Skin of body (tissue), 2 donors: ENCODE results near the gene CD300LB. TPM values are rescaled to one million over a fixed set of nuclear protein-coding genes. Genes with fewer than 3 reads are reported as not detected.

Experiments used
- DNase-seq: peaks from one replicate; lab custom pipeline; 2025; lab: John Stamatoyannopoulos, UW
- total RNA-seq: library from RNA; depleted of rRNA; stranded (reverse); fragments of >200 nt; gene quantifications from one replicate; pipeline ENCODE4 v1.2.3, GENCODE V29; 2014

CD300LB gene
- total RNA-seq, 1 donor from 2014 or later = 0.59 TPM

DNA sequence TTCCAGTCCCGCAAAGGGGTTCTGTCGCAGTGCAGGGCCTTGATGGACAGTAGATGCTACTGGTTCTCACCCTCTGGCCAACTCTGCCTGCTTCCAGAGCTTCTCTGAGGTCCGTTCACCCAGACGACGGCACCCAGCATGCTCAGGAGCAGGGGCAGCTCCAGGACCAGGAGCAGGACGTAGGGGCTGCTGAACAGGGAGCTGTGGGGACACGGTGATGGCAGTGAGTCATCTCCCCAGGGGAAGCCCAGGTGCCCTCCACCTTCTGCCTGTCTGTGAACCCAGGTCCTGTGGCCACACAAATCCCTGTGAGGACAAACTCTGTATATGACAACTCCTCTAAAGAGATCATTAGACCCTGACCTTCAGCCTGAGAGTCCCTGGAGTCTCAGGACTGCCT lies 18.1 kb upstream of the CD300LB start:
- no peak for DNase-seq

DNA sequence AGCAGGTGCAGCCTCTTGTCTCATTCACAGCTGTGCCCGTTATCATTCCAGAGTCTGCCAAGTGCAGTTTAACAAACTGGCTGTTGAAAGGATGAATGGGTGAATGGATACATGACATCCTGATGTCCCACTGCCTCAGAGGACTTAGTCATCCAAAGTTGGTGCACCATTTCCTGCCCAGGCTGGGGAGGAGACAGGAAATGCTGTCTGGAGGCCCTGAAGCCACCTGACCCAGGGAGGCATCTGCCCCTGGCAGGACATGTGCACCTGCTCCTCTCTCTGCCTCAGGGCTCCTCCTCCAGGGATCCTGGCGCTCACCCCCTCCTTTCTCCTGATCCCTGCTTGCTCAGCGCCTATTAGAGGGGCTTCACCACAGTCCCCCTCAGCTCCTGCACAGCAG lies 16.5 kb upstream of the CD300LB start:
- no peak for DNase-seq

DNA sequence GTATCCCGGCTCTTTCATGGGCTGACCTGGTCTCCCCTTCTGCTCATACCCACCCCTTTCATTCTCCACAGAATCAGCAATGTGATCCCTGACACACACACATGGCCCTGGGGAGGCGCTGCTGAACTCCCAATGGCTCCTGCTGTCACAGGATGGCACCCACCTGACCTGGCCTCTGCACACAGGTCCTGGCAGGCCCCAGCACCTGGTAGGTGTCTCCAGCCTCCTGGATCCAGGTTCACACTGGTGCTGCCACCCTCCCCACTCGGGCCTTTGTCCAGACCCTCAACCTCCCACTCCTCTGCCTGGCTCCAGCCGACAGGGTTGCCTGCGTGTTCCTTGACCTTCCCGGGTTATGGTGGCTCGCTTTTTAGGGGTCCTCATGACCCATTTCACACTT lies 16.0 kb upstream of the CD300LB start:
- DNase-seq = no peak

DNA sequence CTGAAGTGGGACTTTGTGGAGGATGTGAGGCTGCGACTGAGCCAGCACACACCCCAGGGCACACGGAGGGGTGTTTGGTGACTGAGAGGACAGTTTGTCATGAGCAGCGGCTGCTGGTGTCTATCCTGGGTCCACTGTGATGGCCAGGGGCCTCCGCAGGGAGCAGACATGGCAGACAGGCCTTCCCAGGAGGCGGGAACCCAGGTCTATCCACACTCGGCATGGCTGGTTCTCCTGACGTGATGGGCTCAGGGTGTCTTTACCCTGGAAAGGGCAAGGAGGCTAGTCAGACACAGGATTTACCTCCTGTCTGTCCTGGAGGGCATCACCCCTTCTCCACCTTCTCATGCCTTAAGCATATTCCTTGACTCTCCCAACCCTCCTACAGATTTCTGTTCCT lies 15.3 kb upstream of the CD300LB start:
- DNase-seq = no peak

DNA sequence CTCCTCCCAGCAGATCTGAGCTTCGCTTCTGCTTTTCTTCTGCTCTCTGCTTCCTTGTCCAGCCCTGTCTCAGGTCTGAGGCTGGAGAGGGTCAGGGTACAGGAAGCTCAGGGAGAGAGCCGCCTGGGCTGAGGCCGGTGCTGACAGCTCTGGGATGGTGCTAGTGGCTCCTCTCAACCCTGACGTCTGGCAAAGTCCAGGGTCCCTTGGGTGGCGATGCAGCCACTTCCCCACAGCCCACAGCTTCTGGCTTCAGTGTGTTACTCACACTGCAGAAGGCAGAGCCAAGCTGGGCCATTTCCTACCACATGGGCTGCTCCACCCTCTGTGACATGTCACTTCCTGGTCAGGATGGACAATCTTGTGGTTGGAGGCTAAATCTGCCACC lies 14.6 kb upstream of the CD300LB start, which contains the start of gene CD300C:
TSS of gene CD300C (minus strand) at position 273 of the 388 bp plus-strand sequence. CDS start 333 bp downstream, outside the sequence.
- no peak for DNase-seq

DNA sequence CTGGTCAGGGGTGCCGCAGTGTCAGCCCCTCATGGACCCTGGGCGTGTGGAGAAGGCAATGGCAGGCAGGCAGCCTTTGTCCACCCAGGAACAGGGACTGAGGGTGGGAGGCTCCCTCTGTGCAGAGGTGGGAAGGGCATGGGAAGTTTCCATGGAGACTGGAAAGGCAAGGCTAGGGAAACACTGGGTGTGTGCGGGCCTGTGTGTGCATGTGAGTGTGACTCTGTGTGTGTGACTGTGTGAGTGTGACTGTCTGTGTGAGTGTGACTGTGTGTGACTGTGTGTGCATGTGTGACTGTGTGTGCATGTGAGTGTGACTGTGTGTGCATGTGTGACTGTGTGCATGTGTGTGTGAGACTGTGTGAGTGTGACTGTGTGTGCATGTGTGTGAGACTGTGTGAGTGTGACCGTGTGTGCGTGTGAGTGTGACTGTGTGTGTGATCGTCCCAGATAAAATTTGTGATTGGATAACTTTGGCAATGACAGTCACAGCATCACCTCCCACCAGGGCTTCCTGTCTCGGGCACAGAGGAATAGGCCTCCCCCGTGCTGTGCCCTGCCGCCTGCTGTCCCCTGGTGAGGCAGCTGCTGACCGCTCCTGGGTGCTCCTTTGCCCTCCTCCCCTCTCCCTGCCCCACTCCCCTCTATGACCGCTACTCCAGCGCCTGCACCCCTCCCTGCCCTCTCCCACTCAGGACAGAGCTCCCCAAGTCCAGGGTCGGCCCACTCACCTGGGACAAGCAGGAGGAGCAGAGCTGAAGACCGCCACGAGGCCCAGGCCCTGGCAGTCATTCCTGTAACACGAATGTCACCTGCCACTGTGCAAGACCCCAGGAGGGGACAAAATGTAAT lies 13.9 kb upstream of the CD300LB start:
- DNase-seq = no peak

DNA sequence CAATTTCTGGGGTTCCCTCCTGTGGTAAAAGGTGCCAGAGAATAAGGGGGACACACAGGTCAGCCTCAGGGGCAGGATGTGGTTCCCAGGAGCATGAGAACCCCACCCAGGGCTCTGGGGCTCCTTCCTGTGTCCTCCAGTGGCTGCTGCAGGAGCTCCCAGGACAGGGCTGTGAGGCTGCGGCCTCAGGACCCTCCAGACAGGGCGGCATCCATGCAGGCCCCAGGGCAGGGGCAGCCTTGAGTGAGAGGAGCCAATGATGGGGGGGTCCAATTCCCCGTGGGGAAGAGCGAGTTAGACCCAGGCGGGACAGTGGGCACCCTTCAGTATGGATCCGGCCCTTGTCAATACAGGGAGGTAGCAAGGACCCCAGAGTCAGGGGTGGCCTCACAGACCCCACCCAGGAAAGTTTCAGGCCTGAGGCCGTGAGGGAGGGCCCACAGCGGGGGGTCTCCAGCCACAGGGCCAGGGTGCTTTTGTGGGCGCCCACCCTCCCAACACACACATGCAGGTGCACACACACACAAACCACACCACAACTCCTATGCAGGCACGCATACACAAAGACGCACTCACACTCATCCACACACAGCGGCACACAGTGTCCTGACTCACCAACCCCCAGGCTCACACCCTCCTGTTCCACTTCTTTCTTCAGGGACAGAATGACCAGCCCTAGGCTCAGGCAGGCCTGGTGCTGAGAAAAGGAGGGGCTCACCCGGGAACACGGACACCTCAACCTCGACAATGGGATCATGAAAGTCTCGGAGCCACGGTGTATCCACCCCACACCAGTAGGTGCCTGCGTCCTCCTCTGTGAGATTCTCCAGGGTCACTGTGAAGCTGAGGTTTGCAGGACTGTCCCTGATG lies 12.9 kb upstream of the CD300LB start:
- no peak for DNase-seq

DNA sequence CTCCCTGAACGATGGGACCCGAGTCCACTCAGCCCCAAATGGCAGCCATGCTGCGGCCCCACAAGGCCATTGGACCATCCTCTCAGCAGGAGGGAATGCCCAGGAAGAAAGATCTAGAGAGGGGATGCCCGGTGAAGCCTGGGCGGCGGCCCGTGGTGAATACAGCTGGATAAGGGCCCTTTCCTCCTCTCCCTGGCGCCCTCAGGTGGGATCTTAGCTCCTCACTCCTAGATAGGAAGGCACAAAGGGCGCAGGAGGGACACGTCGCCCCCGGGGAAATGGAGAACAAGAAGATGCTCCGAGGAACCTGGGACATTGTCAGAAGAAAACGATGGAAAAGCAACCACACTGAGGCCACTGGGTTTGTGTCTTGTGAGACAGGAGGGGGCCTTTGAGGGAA lies 12.1 kb upstream of the CD300LB start:
- DNase-seq = no peak

DNA sequence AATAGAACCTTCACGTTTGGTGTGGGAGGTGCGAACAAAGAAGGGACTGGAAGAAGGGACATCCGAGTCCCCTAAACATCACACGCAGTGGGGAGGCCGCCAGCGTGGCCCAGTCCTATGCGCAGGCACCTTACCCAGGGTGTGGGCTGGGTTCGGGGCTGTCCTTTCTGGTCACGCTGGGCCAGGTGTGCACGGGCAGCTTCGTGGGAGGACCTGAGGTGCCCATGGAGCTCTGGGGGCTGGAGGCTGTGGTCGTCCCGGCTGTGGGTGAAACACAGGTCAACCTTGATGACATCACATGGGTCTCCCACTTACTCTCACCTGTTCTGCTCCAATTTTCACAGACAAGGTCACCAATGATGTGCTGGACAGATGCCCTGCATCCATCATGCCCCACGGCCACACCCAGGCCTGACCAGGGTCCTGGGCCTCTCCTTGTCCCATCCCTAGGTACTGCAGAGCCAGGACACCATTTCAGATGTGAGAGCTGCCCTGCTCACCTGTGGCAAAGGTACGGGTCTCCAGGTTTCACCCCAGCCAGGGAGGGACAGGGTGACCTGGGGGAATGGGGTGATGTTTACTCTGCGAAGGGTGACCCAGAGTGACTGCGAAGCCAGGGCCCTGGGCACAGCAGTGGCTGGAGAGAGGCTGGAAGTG lies 11.6 kb upstream of the CD300LB start:
- no peak for DNase-seq

DNA sequence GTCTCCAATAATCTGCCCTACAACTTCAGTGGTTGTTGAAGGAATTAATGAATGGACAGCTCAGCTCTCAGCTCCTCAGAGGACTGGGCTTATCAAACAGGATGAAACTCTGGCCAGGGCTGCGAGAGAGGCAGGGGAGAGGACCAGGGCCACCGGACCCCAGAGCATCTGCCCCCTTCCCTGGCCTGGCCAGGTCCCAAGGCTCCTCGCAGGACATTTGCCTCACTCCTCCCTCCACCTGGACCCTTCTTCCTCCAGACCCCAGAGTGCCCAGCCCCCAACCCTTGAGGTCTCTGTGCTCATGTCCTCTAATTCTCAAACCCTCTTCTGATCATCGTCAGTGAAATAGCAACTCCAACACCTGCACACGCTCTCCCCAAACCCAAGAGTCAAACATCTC lies 10.9 kb upstream of the CD300LB start:
- DNase-seq = no peak

DNA sequence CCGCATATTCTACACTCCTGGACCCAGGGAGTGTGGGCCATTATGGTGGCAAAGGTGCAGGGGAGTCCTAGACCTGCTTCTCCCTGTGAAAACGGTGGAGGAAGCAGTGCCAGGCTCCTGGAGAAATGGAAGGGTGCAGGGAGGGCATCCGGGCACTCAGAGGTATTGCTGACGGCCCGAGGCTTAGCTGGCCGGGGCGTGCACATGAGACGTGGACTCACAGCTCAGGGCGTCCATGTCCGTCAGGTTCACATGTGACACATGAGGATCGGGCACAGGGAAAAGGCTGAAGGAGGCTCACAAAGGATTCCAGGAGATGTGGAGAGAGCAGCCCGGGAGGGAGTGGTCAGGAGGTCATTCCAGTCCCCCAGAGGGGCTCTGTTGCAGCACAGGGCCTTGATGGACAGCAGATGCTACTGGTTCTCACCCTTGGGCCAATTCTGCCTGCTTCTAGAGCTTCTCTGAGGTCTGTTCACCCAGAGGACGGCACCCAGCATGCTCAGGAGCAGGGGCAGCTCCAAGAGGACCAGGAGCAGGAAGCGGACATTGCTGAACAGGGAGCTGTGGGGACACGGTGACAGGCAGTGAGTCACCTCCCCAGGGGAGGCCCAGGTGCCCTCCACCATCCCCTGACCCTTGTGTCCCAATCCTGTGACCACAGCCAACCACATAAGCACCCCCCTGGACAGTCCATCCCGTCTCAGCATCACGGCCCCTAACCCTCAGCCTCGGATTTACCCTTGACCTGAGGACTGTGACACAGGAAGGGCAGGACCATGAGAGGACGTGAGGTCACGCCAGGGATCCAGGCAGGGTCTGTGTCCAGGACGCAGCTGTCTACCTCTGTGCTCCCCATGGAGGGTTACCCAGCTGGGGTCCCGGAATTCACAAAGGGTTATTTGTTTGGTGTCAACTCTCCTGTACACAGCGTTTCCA lies 10.2 kb upstream of the CD300LB start:
- DNase-seq = no peak

DNA sequence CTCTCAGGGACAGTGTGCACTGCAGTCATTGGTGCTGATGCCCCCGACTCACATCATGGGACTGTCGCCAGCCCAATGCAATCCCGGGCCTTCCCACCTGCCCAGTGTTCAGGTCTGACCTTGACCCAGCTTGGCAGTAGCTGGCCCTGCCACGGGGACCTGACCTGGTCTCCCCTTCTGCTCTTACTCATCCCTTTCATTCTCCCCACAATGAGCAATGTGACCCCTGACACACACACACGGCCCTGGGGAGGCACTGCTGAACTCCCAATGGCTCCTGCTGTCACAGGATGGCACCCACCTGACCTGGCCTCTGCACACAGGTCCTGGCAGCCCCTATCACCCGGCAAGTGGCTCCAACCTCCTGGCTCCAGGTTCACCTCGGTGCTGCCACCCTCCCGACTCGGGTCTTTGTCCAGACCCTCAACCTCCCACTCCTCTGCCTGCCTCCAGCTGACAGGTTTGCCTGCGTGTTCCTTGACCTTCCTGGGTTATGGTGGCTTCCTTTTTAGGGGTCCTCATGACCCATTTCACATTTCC lies 8.1 kb upstream of the CD300LB start:
- no peak for DNase-seq

DNA sequence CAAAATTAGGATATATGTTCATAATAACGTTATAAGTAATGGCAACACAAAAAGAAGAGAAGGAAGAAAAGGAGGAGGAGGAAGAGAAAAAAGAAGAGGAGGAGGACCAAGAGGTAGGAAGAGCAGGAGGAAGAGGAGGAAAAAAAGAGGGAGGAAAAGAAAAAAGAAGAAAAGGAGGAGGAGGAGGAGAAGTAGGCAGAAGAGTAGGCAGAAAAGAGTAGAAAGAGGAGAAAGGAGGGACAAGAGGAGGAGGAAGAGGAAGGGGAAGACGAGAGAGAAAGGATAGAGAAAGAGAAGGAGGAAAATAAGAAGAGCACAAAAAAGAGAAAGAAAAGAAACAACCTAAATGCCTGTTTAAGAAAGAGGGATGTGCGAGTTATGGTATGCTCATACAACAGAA lies 5.6 kb upstream of the CD300LB start:
- DNase-seq = no peak

DNA sequence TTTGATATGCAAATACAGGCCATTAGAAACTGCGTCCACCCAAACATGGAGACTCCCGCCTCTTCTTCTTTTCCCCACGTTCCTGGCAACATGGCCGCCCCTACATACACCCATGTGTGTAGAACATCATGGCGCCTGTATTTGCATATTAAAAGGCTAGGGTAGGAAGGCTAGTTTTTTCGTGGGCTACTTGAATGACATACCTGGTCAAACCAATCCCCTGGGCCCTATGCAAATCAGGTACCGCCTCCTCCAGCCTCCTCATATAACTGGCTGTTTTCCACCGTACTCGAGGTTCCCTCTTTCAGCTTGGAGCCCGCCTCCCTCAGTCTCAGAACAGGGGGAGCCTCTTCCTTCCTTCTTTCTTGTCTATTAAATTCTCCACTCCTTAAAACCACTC lies 840 bp upstream of the CD300LB start:
- DNase-seq = no peak

DNA sequence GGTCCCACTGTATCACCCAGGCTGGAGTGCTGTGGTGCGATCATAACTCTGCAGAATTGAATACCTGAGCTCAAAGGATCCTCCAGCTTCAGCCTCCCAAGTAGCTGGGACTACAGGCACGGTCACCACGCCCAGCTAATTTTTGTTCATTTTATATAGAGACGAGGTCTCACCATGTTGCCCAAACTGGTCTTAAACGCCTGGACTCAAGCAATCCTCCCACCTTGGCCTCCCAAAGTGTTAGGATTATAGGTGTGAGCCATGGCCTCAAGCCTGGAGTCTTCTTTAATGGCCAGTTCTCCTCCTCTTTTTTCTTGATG lies 484 bp downstream of the CD300LB start:
- no peak for DNase-seq

DNA sequence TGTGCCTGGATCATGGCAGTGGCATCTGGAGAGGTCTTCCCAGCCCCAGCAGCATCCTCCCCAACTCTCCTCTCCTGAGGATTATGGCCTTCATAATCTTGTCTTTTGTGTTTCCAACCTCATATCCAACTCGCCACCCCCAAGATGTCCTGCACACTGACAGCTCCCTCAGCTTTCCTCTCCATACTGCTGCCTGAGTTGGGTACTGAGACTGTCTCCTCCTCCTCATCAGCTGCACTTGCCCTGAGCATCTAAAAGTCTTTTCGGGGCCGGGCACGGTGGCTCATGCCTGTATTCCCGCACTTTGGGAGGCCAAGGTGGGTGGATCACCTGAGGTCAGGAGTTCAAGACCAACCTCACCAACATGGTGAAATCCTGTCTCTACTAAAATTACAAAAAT lies 2.0 kb downstream of the CD300LB start:
- DNase-seq = no peak

DNA sequence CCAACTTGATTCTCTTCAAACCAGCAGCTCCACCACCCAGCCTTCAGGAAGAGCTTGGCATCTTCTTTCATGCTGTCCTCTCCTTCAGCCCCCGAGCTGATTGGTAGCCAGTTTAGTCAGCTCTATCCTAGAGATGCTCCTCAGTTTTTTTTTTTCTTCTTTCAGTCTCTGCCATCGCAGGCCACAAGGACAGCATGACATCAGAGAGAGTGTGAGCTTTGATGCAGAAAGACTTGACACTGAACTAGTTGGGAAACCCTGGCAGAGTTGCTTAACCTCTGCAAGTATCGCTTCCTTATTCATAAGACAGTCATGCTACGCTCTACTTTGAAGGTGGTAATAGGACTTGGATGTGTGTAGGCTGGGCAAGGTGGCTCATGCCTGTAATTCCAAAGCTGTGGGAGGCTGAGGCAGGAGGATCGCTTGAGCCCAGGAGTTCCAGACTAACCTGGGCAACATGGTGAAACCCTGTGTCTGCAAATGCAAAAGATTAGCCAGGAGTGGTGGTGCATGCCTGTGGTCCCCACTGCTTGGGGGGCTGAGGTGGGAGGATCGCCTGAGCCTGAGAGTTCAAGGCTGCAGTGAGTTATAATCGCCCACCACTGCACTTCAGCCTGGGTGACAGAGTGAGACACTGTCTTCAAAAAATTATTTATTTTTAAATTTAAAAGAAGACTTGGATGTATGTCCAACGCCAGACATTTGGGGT lies 2.6 kb downstream of the CD300LB start:
- no peak for DNase-seq

DNA sequence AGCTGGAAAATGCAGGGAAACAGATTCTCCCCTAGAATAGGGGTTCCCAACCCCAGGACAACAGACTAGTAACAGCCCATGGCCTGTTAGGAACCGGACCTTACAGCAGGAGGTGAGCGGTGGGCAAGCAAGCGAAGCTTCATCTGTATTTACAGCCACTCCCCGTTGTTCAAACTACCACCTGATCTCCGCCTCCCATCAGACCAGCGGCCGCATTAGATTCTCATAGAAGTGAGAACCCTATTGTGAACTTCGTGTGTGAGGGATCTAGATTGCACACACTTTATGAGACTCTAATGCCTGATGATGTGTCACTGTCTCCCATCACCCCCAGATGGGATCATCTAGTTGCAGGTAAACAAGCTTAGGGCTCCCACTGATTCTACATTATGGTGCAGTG lies 3.5 kb downstream of the CD300LB start:
- no peak for DNase-seq

DNA sequence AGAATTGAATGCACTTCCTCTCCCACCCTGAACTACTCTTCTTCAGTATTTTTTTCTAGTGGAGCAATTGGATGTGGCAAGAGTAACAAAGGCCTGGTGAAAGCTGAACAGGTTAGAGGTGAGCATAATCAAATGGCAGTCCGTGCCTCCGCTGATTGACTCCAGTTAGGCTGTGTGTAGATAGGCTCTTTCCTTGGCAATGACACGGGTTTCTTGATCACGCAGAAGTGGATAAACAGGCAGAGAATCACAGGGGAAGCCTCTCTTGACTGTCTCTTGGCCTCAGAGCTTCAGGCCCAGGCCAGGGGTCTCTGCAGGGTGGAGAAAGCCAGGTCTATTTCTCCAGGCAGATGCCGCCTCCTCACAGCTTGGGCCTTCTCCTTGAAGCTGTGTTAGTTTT lies 4.2 kb downstream of the CD300LB start:
- DNase-seq = no peak

DNA sequence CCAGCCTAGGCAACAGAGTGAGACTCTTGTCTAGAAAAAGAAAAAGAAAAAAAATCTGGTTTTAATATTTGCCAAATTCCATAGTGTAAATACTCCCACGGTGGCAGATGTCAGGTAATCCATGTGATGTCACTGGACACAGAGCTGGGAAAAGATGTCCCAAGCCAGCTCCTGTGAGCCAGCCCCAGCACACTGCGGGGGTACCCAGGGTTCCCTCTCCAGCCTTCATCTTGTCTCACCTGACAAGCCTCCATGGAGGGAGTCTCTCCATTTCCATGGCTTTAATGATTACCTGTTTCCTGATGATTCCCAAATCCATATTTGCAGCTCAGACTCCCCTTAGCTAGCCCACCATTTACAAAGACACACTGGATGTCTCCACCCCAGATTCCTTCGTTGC lies 4.6 kb downstream of the CD300LB start:
- DNase-seq = no peak
